HG03064 (cell line): ENCODE results near the gene COMT.

Experiments used
- ATAC-seq: cut with Tn5 transposase; IDR thresholded peaks from one replicate; pipeline ENCODE4 v1.9.1; 2021; ENCODE audit warnings: low read depth; ENCODE audit not compliant: unreplicated experiment

COMT gene

GRCh38 chr22:19967850-19968449, 26.4 kb downstream of the COMT start:
- ATAC-seq, result no peak

- ATAC-seq, result no peak
Measured at GRCh38 chr22:19968450-19968891, 26.9 kb downstream of the COMT start.

- no peak for ATAC-seq
Measured at GRCh38 chr22:19969141-19969928, 27.8 kb downstream of the COMT start.

- no peak for ATAC-seq
Measured at GRCh38 chr22:19970031-19970478, 28.5 kb downstream of the COMT start.

- ATAC-seq, result no peak
Measured at GRCh38 chr22:19970479-19971275, 29.1 kb downstream of the COMT start.

GRCh38 chr22:19971276-19972124, 29.9 kb downstream of the COMT start:
- ATAC-seq, result no peak

GRCh38 chr22:19972251-19972650, 30.7 kb downstream of the COMT start:
- ATAC-seq, result no peak

GRCh38 chr22:19972652-19973550, 31.3 kb downstream of the COMT start:
- no peak for ATAC-seq

GRCh38 chr22:19973551-19974267, 32.1 kb downstream of the COMT start:
- ATAC-seq, result no peak

GRCh38 chr22:19974268-19974861, 32.8 kb downstream of the COMT start:
- no peak for ATAC-seq

- no peak for ATAC-seq
Measured at GRCh38 chr22:19974935-19975706, 33.5 kb downstream of the COMT start.

- no peak for ATAC-seq
Measured at GRCh38 chr22:19975707-19976035, 34.1 kb downstream of the COMT start.

- ATAC-seq, result no peak
Measured at GRCh38 chr22:19976671-19977070, 35.1 kb downstream of the COMT start.

GRCh38 chr22:19977296-19978243, 36.0 kb downstream of the COMT start:
- no peak for ATAC-seq

GRCh38 chr22:19978748-19979147, 37.2 kb downstream of the COMT start:
- ATAC-seq, result no peak

- no peak for ATAC-seq
Measured at GRCh38 chr22:19979712-19980493, 38.3 kb downstream of the COMT start.
